ENCODE results near the gene TSHZ2.
"Not testable (repeated sequence)": the region's sequence is repeated elsewhere in the genome, so short reads cannot be mapped to it uniquely, and the experiment has no call there.

Gene TSHZ2

GRCh38 chr20:53399592-53400335, 427.6 kb downstream of the TSHZ2 start:
- DNase-seq, result no peak

GRCh38 chr20:53402233-53403005, 430.3 kb downstream of the TSHZ2 start:
- no peak for DNase-seq

GRCh38 chr20:53403029-53403428, 430.9 kb downstream of the TSHZ2 start:
- DNase-seq, result no peak

GRCh38 chr20:53405139-53405538, 433.0 kb downstream of the TSHZ2 start:
- no peak for DNase-seq

- no peak for DNase-seq
Observed at GRCh38 chr20:53406580-53406979, 434.4 kb downstream of the TSHZ2 start.

GRCh38 chr20:53408691-53409446, 436.7 kb downstream of the TSHZ2 start:
- DNase-seq, result no peak

- no peak for DNase-seq
Observed at GRCh38 chr20:53409447-53409717, 437.2 kb downstream of the TSHZ2 start.

- DNase-seq, result no peak
Observed at GRCh38 chr20:53411129-53411528, 439.0 kb downstream of the TSHZ2 start.

GRCh38 chr20:53411891-53412290, 439.7 kb downstream of the TSHZ2 start:
- DNase-seq, result no peak

GRCh38 chr20:53412577-53413185, 440.5 kb downstream of the TSHZ2 start:
- DNase-seq, result no peak

GRCh38 chr20:53413186-53413631, 441.1 kb downstream of the TSHZ2 start:
- DNase-seq, result no peak

- not testable (repeated sequence) for DNase-seq
Observed at GRCh38 chr20:53413845-53414244, 441.7 kb downstream of the TSHZ2 start.

GRCh38 chr20:53419693-53420460, 447.7 kb downstream of the TSHZ2 start:
- no peak for DNase-seq

GRCh38 chr20:53421343-53421742, 449.2 kb downstream of the TSHZ2 start:
- no peak for DNase-seq

- DNase-seq, result no peak
Observed at GRCh38 chr20:53422039-53422438, 449.9 kb downstream of the TSHZ2 start.

- no peak for DNase-seq
Observed at GRCh38 chr20:53423587-53424146, 451.5 kb downstream of the TSHZ2 start.

- no peak for DNase-seq
Observed at GRCh38 chr20:53425481-53425880, 453.3 kb downstream of the TSHZ2 start.

- no peak for DNase-seq
Observed at GRCh38 chr20:53425941-53426340, 453.8 kb downstream of the TSHZ2 start.

- DNase-seq, result no peak
Observed at GRCh38 chr20:53426766-53427312, 454.7 kb downstream of the TSHZ2 start.

- DNase-seq, result no peak
Observed at GRCh38 chr20:53427951-53428350, 455.8 kb downstream of the TSHZ2 start.

- no peak for DNase-seq
Observed at GRCh38 chr20:53428588-53428987, 456.4 kb downstream of the TSHZ2 start.

- DNase-seq, result no peak
Observed at GRCh38 chr20:53428996-53429395, 456.8 kb downstream of the TSHZ2 start.

Data from SW 1271 (cell line).